ENCODE measurements around the gene WNT4. TPM values are rescaled to one million over a fixed set of nuclear protein-coding genes. Genes with fewer than 3 reads are reported as not detected.

The WNT4 gene
- total RNA-seq, 5 donors from 2014 or later (not counting 1 experiment from before 2014, with no cell fraction given), result not detected

DNA sequence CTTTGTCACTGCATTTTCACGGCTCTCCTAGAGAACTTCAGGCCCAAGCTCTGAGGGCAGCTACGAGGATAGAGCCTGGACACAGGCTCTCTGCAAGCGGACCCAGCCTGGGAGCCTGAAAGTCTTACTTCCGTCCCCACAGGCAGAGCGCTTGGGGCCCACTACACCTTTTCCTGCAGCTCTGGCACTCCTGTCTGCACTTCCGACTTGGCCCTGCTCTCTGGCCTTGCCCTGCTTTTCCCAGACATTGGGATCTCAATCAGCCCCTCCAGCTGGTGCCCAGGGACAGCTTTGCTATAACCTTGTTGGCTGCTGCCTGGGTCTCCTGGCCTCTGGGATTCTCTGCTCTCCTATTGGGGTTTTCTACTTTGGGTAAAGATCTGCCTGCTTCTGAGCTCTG is 27.6 kb downstream of the WNT4 start:
- Histone ChIP-seq H3K4me1 (ENCODE audit: control insufficient read depth in 1 of 2, extremely low read depth in 1 of 2, insufficient read depth in 2 of 2, low read length in 2 of 2) (peaks cover 0 to 16% of the 10 kb centered on the region in 2 experiments), H3K9me3 (no peaks in the 10 kb centered on the region), H3K4me3 (ENCODE audit: control insufficient read depth in 1 of 2, extremely low read depth in 1 of 2, low read length in 1 of 2) (no peak overlapping the region), H3K27me3 (replicated peaks in 1 of 2; ENCODE audit: control insufficient read depth in 2 of 2, extremely low read depth in 1 of 2, insufficient read depth in 2 of 2, low read length in 1 of 2) (no peaks in the 10 kb centered on the region), H3K27ac (ENCODE audit: low read length) (no peak overlapping the region), H3K36me3 (ENCODE audit: control insufficient read depth in 2 of 2, extremely low read depth in 1 of 2, insufficient read depth in 1 of 2, low read length in 1 of 2) (peaks cover 17 to 60% of the 10 kb centered on the region in 2 donors)
- peak in 1 of 35 experiments; percentile 17 for DNase-seq
- ATAC-seq (replicated peaks in 1 of 4), result no peak
- Mint-ChIP-seq H3K4me3 (no peak overlapping the region), H3K27me3 (no peaks in the 10 kb centered on the region), H3K27ac (peak overlapping the region in 1 of 2 donors; percentile 61), H3K9me3 (no peaks in the 10 kb centered on the region), H3K36me3 (peaks cover 32% of the 10 kb centered on the region), H3K4me1 (peaks cover 13 to 39% (median 30%) of the 10 kb centered on the region in 3 donors)
- WGBS (ENCODE audit: insufficient coverage), result 92% methylated on average over 6 of the region's 6 CpGs
- ChIA-PET CTCF (no interaction called here), POLR2A (no interaction called here)

GRCh38 chr1:22114083-22115012 is 28.5 kb downstream of the WNT4 start:
- H3K4me3 ChIP-seq (ENCODE audit: control insufficient read depth in 1 of 2, extremely low read depth in 1 of 2, low read length in 1 of 2), result no peak overlapping the region
- DNase-seq, result peak in 1 of 35 experiments; percentile 20
- no peaks in the 10 kb centered on the region for H3K9me3 ChIP-seq
- peaks cover 0 to 16% of the 10 kb centered on the region in 2 experiments for H3K4me1 ChIP-seq (ENCODE audit: control insufficient read depth in 1 of 2, extremely low read depth in 1 of 2, insufficient read depth in 2 of 2, low read length in 2 of 2)
- peaks cover 13 to 39% (median 30%) of the 10 kb centered on the region in 3 donors for H3K4me1 Mint-ChIP-seq
- H3K36me3 ChIP-seq (ENCODE audit: control insufficient read depth in 2 of 2, extremely low read depth in 1 of 2, insufficient read depth in 1 of 2, low read length in 1 of 2), result peaks cover 17 to 60% of the 10 kb centered on the region in 2 donors
- ChIA-PET POLR2A (no interaction called here), CTCF (no interaction called here)
- no peak for ATAC-seq (replicated peaks in 1 of 4)
- peak overlapping the region; percentile 6 to 61 for H3K27ac Mint-ChIP-seq
- peaks cover 28% of the 10 kb centered on the region for H3K36me3 Mint-ChIP-seq
- WGBS (ENCODE audit: insufficient coverage), result 91% methylated on average over 13 of the region's 18 CpGs
- H3K27me3 Mint-ChIP-seq, result no peaks in the 10 kb centered on the region
- no peaks in the 10 kb centered on the region for H3K9me3 Mint-ChIP-seq
- no peak overlapping the region for H3K27ac ChIP-seq (ENCODE audit: low read length)
- no peaks in the 10 kb centered on the region for H3K27me3 ChIP-seq (replicated peaks in 1 of 2; ENCODE audit: control insufficient read depth in 2 of 2, extremely low read depth in 1 of 2, insufficient read depth in 2 of 2, low read length in 1 of 2)
- no peak overlapping the region for H3K4me3 Mint-ChIP-seq

DNA sequence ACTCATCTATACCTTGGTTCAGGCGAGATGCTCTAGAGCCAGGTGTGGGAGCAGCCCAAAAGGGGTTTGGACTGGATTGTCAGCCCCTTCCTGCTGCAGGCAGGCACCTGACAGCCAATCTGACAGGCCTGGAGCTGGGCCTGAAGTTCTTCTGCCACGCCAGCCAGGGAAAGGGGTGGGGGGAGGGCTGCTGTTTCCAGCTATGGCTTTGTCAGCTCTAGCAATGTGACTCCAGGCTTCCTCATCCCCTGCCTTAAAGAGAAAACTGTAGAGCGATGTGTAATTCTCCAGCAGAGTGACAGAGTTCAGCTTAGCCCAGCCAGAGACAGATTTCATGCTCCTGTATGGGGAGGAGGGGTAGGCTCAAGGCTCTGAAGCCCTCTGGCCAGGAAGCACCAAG is 30.3 kb downstream of the WNT4 start:
- Mint-ChIP-seq H3K36me3 (peaks cover 31% of the 10 kb centered on the region), H3K27ac (peak overlapping the region in 1 of 2 donors; percentile 17), H3K27me3 (no peaks in the 10 kb centered on the region), H3K4me3 (no peak overlapping the region), H3K9me3 (no peaks in the 10 kb centered on the region), H3K4me1 (peaks cover 29 to 44% (median 41%) of the 10 kb centered on the region in 3 donors)
- no peak for ATAC-seq (replicated peaks in 1 of 4)
- Histone ChIP-seq H3K27me3 (replicated peaks in 1 of 2; ENCODE audit: control insufficient read depth in 2 of 2, extremely low read depth in 1 of 2, insufficient read depth in 2 of 2, low read length in 1 of 2) (no peaks in the 10 kb centered on the region), H3K36me3 (ENCODE audit: control insufficient read depth in 2 of 2, extremely low read depth in 1 of 2, insufficient read depth in 1 of 2, low read length in 1 of 2) (peaks cover 16 to 71% of the 10 kb centered on the region in 2 donors), H3K27ac (ENCODE audit: low read length) (no peak overlapping the region), H3K4me3 (ENCODE audit: control insufficient read depth in 1 of 2, extremely low read depth in 1 of 2, low read length in 1 of 2) (no peak overlapping the region), H3K4me1 (ENCODE audit: control insufficient read depth in 1 of 2, extremely low read depth in 1 of 2, insufficient read depth in 2 of 2, low read length in 2 of 2) (peaks cover 0 to 29% of the 10 kb centered on the region in 2 experiments), H3K9me3 (no peaks in the 10 kb centered on the region)
- 82% methylated on average over 3 of the region's 3 CpGs for WGBS (ENCODE audit: insufficient coverage)
- ChIA-PET CTCF (no interaction called here), POLR2A (no interaction called here)
- no peak for DNase-seq

DNA sequence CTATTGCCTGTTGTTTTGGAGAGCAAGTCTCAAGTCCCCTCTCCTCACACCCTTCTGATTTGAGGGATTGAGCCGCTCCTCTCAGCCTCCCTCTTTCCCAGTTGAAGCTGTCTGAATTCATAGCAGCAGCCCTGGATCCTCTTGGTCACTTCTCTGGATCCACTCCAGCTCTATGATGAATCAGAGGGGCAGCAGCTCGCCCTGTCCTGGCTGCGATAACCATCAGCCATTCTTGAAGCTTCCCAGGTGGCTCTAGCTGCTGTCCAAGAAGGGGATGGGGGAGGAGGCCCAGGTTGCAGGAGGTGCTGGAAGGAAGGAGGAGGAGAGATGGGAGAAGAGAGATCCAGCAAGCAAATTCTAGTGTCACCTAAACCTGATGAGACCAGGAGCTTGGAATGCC is 31.3 kb downstream of the WNT4 start:
- WGBS (ENCODE audit: insufficient coverage), result 100% methylated on average over 1 of the region's 3 CpGs
- peaks cover 4 to 29% of the 10 kb centered on the region in 2 experiments for H3K4me1 ChIP-seq (ENCODE audit: control insufficient read depth in 1 of 2, extremely low read depth in 1 of 2, insufficient read depth in 2 of 2, low read length in 2 of 2)
- Mint-ChIP-seq H3K4me3 (no peak overlapping the region), H3K4me1 (peaks cover 36 to 44% (median 43%) of the 10 kb centered on the region in 3 donors), H3K9me3 (no peaks in the 10 kb centered on the region), H3K27me3 (no peaks in the 10 kb centered on the region), H3K36me3 (peaks cover 31% of the 10 kb centered on the region), H3K27ac (peak overlapping the region; percentile 63 to 72)
- no peak overlapping the region for H3K27ac ChIP-seq (ENCODE audit: low read length)
- ChIA-PET POLR2A (no interaction called here), CTCF (no interaction called here)
- DNase-seq (no peak), ATAC-seq (replicated peaks in 1 of 4) (no peak)
- H3K9me3 ChIP-seq, result no peaks in the 10 kb centered on the region
- H3K27me3 ChIP-seq (replicated peaks in 1 of 2; ENCODE audit: control insufficient read depth in 2 of 2, extremely low read depth in 1 of 2, insufficient read depth in 2 of 2, low read length in 1 of 2), result no peaks in the 10 kb centered on the region
- H3K4me3 ChIP-seq (ENCODE audit: control insufficient read depth in 1 of 2, extremely low read depth in 1 of 2, low read length in 1 of 2), result no peak overlapping the region
- H3K36me3 ChIP-seq (ENCODE audit: control insufficient read depth in 2 of 2, extremely low read depth in 1 of 2, insufficient read depth in 1 of 2, low read length in 1 of 2), result peaks cover 19 to 74% of the 10 kb centered on the region in 2 donors

DNA sequence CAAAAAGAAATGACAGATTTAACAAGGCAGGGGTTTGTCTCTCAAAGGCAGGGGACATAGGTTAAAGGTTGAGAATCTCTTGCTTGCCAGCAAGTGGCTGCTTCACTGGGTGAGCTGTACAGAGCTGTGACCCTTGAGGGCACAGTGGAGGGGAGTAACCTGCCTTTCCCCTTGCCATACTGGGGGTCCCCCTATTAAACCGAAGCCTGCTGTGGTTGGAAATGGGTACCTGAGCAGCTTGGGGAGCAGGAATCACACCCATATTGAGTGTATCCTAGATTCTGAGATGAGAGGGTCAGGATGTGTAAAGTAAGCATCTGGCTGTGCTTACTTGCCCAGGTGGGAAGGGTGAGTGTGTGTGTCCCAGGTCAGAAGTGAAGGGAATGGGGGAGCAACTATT is 31.8 kb downstream of the WNT4 start:
- Mint-ChIP-seq H3K4me3 (no peak overlapping the region), H3K27ac (peak overlapping the region in 1 of 2 donors; percentile 6), H3K36me3 (peaks cover 27% of the 10 kb centered on the region), H3K4me1 (peaks cover 41 to 45% (median 44%) of the 10 kb centered on the region in 3 donors), H3K27me3 (no peaks in the 10 kb centered on the region), H3K9me3 (no peaks in the 10 kb centered on the region)
- H3K9me3 ChIP-seq, result no peaks in the 10 kb centered on the region
- POLR2A ChIA-PET, result no interaction called here
- no peak for DNase-seq
- no peaks in the 10 kb centered on the region for H3K27me3 ChIP-seq (replicated peaks in 1 of 2; ENCODE audit: control insufficient read depth in 2 of 2, extremely low read depth in 1 of 2, insufficient read depth in 2 of 2, low read length in 1 of 2)
- H3K4me1 ChIP-seq (ENCODE audit: control insufficient read depth in 1 of 2, extremely low read depth in 1 of 2, insufficient read depth in 2 of 2, low read length in 2 of 2), result peaks cover 6 to 33% of the 10 kb centered on the region in 2 experiments
- CTCF ChIA-PET, result no interaction called here
- WGBS (ENCODE audit: insufficient coverage), result 100% methylated on average over 1 of the region's 1 CpG
- H3K4me3 ChIP-seq (ENCODE audit: control insufficient read depth in 1 of 2, extremely low read depth in 1 of 2, low read length in 1 of 2), result no peak overlapping the region
- peaks cover 23 to 74% of the 10 kb centered on the region in 2 donors for H3K36me3 ChIP-seq (ENCODE audit: control insufficient read depth in 2 of 2, extremely low read depth in 1 of 2, insufficient read depth in 1 of 2, low read length in 1 of 2)
- ATAC-seq (replicated peaks in 1 of 4), result no peak
- no peak overlapping the region for H3K27ac ChIP-seq (ENCODE audit: low read length)

DNA sequence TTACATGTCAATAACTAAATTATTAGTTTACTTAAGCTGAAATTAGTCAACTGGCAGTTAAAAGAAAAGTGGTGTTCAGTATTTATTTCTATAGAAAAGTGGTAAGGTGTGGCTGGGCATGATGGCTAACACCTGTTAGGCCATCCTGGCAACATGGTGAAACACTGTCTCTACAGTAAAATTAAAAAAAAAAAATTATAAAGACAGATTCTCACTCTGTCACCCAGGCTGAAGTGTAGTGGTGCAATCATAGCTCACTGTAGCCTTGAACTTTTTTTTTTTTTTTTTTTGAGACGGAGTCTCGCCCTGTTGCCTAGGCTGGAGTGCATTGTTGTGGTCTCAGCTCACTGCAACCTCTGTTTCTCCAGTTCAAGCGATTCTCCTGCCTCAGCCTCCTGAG is 32.9 kb downstream of the WNT4 start:
- Histone ChIP-seq H3K9me3 (no peaks in the 10 kb centered on the region), H3K27me3 (replicated peaks in 1 of 2; ENCODE audit: control insufficient read depth in 2 of 2, extremely low read depth in 1 of 2, insufficient read depth in 2 of 2, low read length in 1 of 2) (no peaks in the 10 kb centered on the region), H3K27ac (ENCODE audit: low read length) (no peak overlapping the region), H3K36me3 (ENCODE audit: control insufficient read depth in 2 of 2, extremely low read depth in 1 of 2, insufficient read depth in 1 of 2, low read length in 1 of 2) (peaks cover 21 to 64% of the 10 kb centered on the region in 2 donors), H3K4me3 (ENCODE audit: control insufficient read depth in 1 of 2, extremely low read depth in 1 of 2, low read length in 1 of 2) (no peak overlapping the region), H3K4me1 (ENCODE audit: control insufficient read depth in 1 of 2, extremely low read depth in 1 of 2, insufficient read depth in 2 of 2, low read length in 2 of 2) (peaks cover 14 to 37% of the 10 kb centered on the region in 2 experiments)
- H3K4me3 Mint-ChIP-seq, result no peak overlapping the region
- WGBS (ENCODE audit: insufficient coverage), result no CpG with 5 or more reads among the region's 3 CpGs
- ATAC-seq (replicated peaks in 1 of 4) (no peak), DNase-seq (no peak)
- H3K4me1 Mint-ChIP-seq, result peaks cover 45 to 48% (median 46%) of the 10 kb centered on the region in 3 donors
- peaks cover 31% of the 10 kb centered on the region for H3K36me3 Mint-ChIP-seq
- no peaks in the 10 kb centered on the region for H3K27me3 Mint-ChIP-seq
- CTCF ChIA-PET, result interaction anchor here (0.6 to 0.7 kb wide), 2 partner anchors 10 to 530 kb away, joined by 3 read pairs; no protein-coding TSS in a partner anchor
- H3K9me3 Mint-ChIP-seq, result no peaks in the 10 kb centered on the region
- H3K27ac Mint-ChIP-seq, result no peak overlapping the region
- POLR2A ChIA-PET, result no interaction called here

All from T-cell (primary cell).